ENCODE data around the gene NUP37. TPM values are rescaled to one million over a fixed set of nuclear protein-coding genes. Genes with fewer than 3 reads are reported as not detected.

NUP37 gene
- total RNA-seq, 1 donor from 2014 or later: 19.1 TPM

- Histone ChIP-seq H3K27ac (no peak overlapping the region), H3K4me3 (no peak overlapping the region), H3K4me1 (no peaks in the 10 kb centered on the region), H3K27me3 (ENCODE audit: low read depth) (no peaks in the 10 kb centered on the region), H3K36me3 (peaks cover 27% of the 10 kb centered on the region), H3K9me3 (no peaks in the 10 kb centered on the region)
- no peak for TF ChIP-seq CTCF (IDR thresholded peaks at IDR 0.05)
- no peak for DNase-seq
- ATAC-seq: no peak
- intact Hi-C loops (cut with DNase I): no loop called here
These were observed 60.6 kb downstream of the NUP37 start for GRCh38 chr12:102059343-102059742.

GRCh38 chr12:102054345-102054744 is 65.6 kb downstream of the NUP37 start:
- Histone ChIP-seq H3K27ac (no peak overlapping the region), H3K9me3 (no peaks in the 10 kb centered on the region), H3K4me1 (peaks cover 11% of the 10 kb centered on the region), H3K27me3 (ENCODE audit: low read depth) (no peaks in the 10 kb centered on the region), H3K4me3 (no peak overlapping the region), H3K36me3 (peaks cover 62% of the 10 kb centered on the region)
- no peak for DNase-seq
- TF ChIP-seq CTCF (IDR thresholded peaks at IDR 0.05): no peak
- intact Hi-C loops (cut with DNase I): no loop called here
- no peak for ATAC-seq

- Histone ChIP-seq H3K27me3 (ENCODE audit: low read depth) (no peaks in the 10 kb centered on the region), H3K36me3 (peaks cover 70% of the 10 kb centered on the region), H3K9me3 (no peaks in the 10 kb centered on the region), H3K4me3 (no peak overlapping the region), H3K4me1 (peaks cover 11% of the 10 kb centered on the region), H3K27ac (no peak overlapping the region)
- DNase-seq: peak; percentile 43
- TF ChIP-seq CTCF (IDR thresholded peaks at IDR 0.05): no peak
- peak in 1 of 2 donors; percentile 11 for ATAC-seq
- intact Hi-C loops (cut with DNase I): no loop called here
These were observed 66.9 kb downstream of the NUP37 start for GRCh38 chr12:102053062-102053349.

GRCh38 chr12:102052192-102053061 is 67.5 kb downstream of the NUP37 start:
- Histone ChIP-seq H3K4me1 (peaks cover 11% of the 10 kb centered on the region), H3K36me3 (peaks cover 76% of the 10 kb centered on the region), H3K4me3 (no peak overlapping the region), H3K27me3 (ENCODE audit: low read depth) (no peaks in the 10 kb centered on the region), H3K9me3 (no peaks in the 10 kb centered on the region), H3K27ac (no peak overlapping the region)
- DNase-seq (no peak), ATAC-seq (peak; percentile 28 to 49)
- intact Hi-C loops (cut with DNase I): no loop called here
- no peak for TF ChIP-seq CTCF (IDR thresholded peaks at IDR 0.05)

GRCh38 chr12:102051431-102051965 is 68.4 kb downstream of the NUP37 start:
- DNase-seq: no peak
- intact Hi-C loops (cut with DNase I): no loop called here
- no peaks in the 10 kb centered on the region for H3K27me3 ChIP-seq (ENCODE audit: low read depth)
- H3K4me1 ChIP-seq: peaks cover 11% of the 10 kb centered on the region
- TF ChIP-seq CTCF (IDR thresholded peaks at IDR 0.05): no peak
- H3K4me3 ChIP-seq: no peak overlapping the region
- H3K36me3 ChIP-seq: peaks cover 76% of the 10 kb centered on the region
- ATAC-seq: no peak
- H3K9me3 ChIP-seq: no peaks in the 10 kb centered on the region
- H3K27ac ChIP-seq: no peak overlapping the region

Measured in lower lobe of right lung (tissue), 2 donors.